GM18867 (cell line): ENCODE measurements around the gene DYNLL1.
A peak's percentile ranks its signal among the peaks of the same experiment; 100 is the strongest.
"Not testable (repeated sequence)": the region's sequence is repeated elsewhere in the genome, so short reads cannot be mapped to it uniquely, and the experiment has no call there.

Experiments used
- ATAC-seq: cut with Tn5 transposase; IDR thresholded peaks from one replicate; pipeline ENCODE4 v1.9.1; 2021; ENCODE audit warnings: mild to moderate bottlenecking, moderate library complexity; ENCODE audit not compliant: unreplicated experiment

The DYNLL1 gene

GRCh38 chr12:120473807-120474615 lies 21.9 kb upstream of the DYNLL1 start:
- ATAC-seq = no peak

- ATAC-seq = no peak
Observed at GRCh38 chr12:120474616-120474960, 21.3 kb upstream of the DYNLL1 start.

GRCh38 chr12:120475643-120476042 lies 20.3 kb upstream of the DYNLL1 start:
- ATAC-seq = no peak

DNA sequence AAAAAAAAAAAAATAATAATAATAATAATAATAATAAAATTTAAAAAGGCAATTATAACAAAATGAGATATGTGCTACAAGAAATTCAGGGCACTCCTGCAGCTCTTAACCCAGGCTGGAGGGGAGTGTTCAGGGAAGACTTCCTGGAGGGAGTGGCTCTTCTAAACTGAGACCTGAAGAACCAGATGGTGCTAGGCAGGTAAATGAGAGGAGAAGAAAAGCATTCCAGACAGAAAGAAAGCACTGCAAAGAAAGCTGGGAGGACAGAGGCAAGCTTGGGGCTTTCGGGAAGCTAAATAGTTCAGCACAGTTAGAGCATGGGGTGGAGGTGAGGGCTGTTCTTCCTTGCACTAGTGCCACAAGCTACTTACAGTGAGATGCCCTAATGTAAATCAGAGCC lies 16.5 kb upstream of the DYNLL1 start:
- ATAC-seq = no peak

GRCh38 chr12:120480211-120480610 lies 15.7 kb upstream of the DYNLL1 start:
- no peak for ATAC-seq

GRCh38 chr12:120481022-120481767 lies 14.7 kb upstream of the DYNLL1 start:
- ATAC-seq = no peak

GRCh38 chr12:120483621-120484020 lies 12.3 kb upstream of the DYNLL1 start:
- no peak for ATAC-seq

DNA sequence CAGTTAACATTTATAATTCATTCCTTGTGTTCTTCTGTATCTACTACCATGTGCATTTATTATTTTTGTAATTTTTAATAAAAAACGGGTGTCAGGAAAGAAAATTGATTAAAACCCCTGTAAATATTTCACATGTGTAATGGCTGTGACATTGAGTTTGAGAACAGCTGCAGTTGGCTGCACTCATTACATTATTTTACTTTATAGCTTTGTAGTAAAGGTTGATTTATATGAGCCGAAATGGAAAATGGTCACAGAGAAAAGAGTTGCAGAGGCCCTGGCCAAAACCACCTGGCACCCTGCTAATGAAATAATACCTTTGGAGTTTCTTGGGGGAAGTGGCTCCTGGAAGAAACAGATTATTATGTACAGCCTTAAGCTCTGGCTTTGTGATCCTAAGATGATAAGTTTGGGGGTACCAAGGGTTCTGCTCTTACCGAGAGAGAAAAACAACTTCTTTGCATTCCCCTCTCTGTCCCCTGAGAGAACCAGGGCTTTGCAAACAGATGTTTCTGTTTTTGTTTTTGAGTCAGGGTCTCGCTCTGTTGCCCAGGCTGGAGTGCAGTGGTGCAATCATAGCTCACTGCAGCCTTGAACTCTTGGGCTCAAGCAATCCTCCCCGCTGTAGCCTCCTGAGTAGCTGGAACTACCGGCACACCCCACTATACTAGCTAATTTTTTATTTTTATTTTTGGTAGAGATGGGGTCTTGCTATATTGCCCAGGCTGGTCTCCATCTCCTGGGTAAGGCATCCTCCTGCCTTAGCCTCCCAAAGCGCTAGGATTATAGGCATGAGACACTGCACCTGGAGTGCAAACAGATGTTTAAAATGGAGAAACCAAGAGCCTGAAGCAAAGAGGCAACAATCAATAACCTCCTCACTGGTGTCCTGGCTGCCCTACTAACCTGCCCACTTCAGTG lies 9.7 kb upstream of the DYNLL1 start:
- ATAC-seq = no peak

GRCh38 chr12:120487552-120487951 lies 8.4 kb upstream of the DYNLL1 start:
- ATAC-seq = not testable (repeated sequence)

GRCh38 chr12:120488057-120488640 lies 7.8 kb upstream of the DYNLL1 start:
- ATAC-seq = no peak

DNA sequence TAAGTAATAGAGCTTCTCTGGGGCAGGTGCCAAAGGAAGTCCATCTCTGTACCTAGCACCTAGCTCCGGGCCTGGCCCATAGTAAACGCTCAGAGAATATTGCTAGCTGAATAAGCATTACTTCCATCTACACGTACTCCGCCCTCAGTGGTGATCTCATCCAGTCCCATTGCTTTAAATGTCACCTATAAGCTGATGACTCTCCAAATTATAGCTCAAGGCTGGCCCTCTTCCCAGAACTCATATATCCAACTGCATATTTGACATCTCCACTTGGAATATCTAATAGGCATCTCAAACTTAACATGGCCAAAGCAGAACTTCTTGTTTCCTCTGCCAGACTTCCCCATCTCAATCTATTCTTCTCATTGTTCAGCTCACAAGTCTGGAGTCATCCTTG lies 6.9 kb upstream of the DYNLL1 start:
- no peak for ATAC-seq

- no peak for ATAC-seq
Observed at GRCh38 chr12:120490325-120490724, 5.6 kb upstream of the DYNLL1 start.

DNA sequence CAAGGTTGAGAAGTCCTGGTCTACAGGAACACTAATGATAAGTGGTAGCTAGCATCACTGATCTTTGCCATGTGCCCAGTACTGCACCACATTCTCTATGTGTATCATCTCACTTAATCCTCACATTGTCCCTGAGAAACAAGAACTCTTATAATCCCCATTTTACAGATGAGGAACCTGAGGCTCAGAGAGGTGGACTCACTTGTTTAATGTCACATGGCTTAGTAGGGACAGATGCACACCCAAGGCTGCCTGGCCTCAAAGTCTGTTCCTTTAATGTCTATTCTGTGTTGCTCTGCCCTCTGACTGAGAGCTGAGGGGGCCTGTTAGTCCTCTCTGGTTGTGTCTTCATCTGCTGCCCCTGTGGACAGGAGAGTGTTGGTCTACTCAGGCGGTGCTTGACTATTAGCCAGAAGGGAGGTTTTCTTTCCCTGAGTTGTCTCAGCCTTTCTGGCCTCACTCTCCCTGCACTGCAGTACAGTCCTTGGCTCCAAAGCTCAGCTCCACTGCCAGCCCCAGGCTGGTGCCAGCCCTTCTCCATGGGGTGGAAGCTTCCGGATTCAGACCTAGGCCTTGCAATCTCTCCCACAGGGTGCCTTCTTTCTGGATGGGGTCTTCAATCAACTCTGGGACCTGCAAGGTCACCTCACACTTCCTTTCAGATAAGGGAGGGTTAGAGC lies 4.9 kb upstream of the DYNLL1 start:
- no peak for ATAC-seq

- ATAC-seq = peak; percentile 3
Observed at GRCh38 chr12:120495186-120495730, 655 bp upstream of the DYNLL1 start.

GRCh38 chr12:120496413-120497340 lies 764 bp downstream of the DYNLL1 start:
- ATAC-seq = peak; percentile 5

DNA sequence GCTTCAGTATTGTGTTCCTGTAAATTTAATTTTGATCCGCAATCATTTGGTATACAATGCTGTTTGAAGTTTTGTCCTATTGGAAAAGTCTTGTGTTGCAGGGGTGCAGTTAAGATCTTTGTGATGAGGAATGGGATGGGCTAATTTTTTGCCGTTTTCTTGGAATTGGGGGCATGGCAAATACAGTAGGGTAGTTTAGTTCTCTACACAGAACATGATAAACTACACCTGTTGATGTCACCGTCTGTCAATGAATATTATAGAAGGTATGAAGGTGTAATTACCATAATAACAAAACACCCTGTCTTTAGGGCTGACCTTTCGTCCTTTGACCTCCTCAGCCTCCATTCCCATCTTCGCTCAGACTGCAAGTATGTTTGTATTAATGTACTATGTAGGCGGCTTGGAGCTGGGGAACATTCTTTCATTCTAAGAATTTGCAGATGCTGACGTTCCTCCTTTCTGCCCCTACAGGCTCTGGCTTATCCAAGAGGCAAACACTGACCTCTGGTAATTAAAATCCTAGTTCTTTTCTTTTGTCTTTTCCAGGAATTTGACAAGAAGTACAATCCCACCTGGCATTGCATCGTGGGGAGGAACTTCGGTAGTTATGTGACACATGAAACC lies 1.7 kb downstream of the DYNLL1 start:
- ATAC-seq = no peak

DNA sequence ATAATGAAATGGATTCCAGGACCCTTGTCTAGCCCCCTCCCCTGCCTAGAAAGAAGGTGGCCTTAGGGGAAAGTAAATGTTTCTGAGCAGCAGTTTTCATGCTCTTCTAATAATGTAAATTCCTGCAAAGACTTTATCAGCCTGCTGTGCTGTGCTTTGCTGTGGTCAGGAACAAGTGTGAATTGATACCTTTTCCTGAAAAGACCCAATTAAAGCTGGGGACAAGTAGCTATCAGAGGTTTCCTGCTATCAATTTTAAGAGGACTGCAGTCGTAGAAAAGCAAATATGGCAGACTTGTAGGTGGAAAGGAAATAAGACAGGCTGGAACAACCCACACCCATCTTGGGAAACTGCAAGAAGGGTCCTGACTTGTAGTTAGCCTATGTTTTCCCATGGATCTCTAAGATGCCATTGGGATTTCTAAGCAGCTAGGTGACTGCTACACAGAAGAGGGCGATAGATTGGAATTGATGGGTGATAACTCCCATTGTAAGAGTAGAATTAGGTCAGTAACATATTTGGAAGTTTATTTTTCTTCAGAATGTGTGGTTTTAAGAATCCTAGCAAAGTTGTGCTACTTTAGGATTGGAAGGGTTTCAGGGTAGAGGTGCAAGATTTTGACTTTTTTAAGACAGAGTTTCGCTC lies 3.1 kb downstream of the DYNLL1 start:
- ATAC-seq = no peak

DNA sequence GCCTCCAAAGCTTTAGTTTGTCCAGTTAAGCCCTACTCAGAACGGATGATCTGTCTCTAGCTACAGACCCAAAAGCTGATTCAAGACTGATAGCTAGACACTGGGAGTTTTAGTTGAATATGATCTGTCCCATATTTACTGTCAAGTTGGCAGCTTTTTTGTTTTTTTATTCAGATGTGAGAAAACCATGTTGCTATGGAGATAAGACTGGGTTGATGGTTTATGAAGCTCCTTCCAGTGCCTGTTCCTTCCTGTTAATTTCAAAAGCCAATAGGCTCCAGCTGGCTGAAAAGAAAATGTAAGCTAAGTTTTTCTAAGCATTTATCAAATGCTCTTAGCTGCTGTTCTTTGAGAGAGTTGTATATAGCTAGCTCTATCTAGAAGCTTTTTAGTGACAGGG lies 4.7 kb downstream of the DYNLL1 start:
- no peak for ATAC-seq
